Choroid plexus epithelial cell (primary cell): ENCODE results near the gene SEMA3F.

Source experiments
- DNase-seq: peaks from one replicate; pipeline ENCODE4 v3.0.0-alpha.2; 2010; ENCODE audit warnings: low read depth
- H3K4me3 ChIP-seq: 2 replicates; pipeline ENCODE4 v1.5.1; 2011; ENCODE audit warnings: low read depth, mild to moderate bottlenecking, control low read depth, low read length, moderate library complexity
- CTCF ChIP-seq: conservative IDR thresholded peaks from 2 replicates; pipeline ENCODE4 v1.5.1; 2011; ENCODE audit warnings: low read depth, mild to moderate bottlenecking, control low read depth, inconsistent platforms, low read length, moderate library complexity

SEMA3F gene

GRCh38 chr3:50124800-50125178 lies 30.3 kb upstream of the SEMA3F start:
- no peak overlapping the region for H3K4me3 ChIP-seq
- no peak for DNase-seq
- TF ChIP-seq CTCF = no peak

GRCh38 chr3:50125541-50126286 lies 29.4 kb upstream of the SEMA3F start:
- TF ChIP-seq CTCF = no peak
- no peak overlapping the region for H3K4me3 ChIP-seq
- no peak for DNase-seq

GRCh38 chr3:50126287-50127211 lies 28.6 kb upstream of the SEMA3F start:
- no peak for TF ChIP-seq CTCF
- DNase-seq = peak; percentile 56

GRCh38 chr3:50127251-50127691 lies 27.9 kb upstream of the SEMA3F start:
- TF ChIP-seq CTCF = no peak
- DNase-seq = no peak
- H3K4me3 ChIP-seq = no peak overlapping the region

More at GRCh38 chr3:50126287-50127211, 28.6 kb upstream of the SEMA3F start:
- no peak overlapping the region for H3K4me3 ChIP-seq

- TF ChIP-seq CTCF = no peak
- H3K4me3 ChIP-seq = no peak overlapping the region
- no peak for DNase-seq
Measured at GRCh38 chr3:50128001-50128400, 27.1 kb upstream of the SEMA3F start.

DNA sequence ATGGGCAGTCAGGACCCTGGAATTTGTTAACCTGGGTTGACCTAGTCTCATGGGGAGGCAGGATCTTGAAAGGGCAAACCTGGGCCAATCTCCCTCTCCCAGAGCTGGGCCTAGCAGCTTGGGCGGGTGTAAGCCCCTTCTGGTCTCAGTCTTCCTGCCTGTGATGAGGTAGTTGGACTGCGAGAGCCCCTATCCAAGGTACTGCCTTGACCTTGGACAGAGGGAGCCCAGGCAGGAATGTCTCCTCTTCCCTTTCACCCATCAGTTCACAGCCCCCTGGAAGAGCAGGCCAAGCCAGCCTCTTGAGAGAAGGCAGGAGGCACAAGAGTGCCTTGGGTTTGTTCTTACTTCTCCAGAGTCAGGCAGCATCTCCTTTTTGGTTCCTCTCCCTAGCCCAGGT lies 24.7 kb upstream of the SEMA3F start:
- H3K4me3 ChIP-seq = no peak overlapping the region
- DNase-seq = no peak
- no peak for TF ChIP-seq CTCF
